Amygdala (tissue), 56 donors: ENCODE measurements around the gene DGAT2L6.
A peak's percentile ranks its signal among the peaks of the same experiment; 100 is the strongest.

Source experiments
- DNase-seq, 56 donors: peaks; one replicate each; lab custom pipeline; 2025; lab: John Stamatoyannopoulos, UW

DGAT2L6 gene

GRCh38 chrX:70176938-70177533, at the start of gene DGAT2L6:
Gene DGAT2L6, plus strand, starts transcription at chrX:70177483. Its CDS starts 100 bp downstream, at chrX:70177583.
- DNase-seq = no peak

- no peak for DNase-seq
These were observed 49.2 kb upstream of the DGAT2L6 start for GRCh38 chrX:70128071-70128470.

GRCh38 chrX:70129816-70130215, 47.5 kb upstream of the DGAT2L6 start:
- no peak for DNase-seq

GRCh38 chrX:70132224-70132623, 45.1 kb upstream of the DGAT2L6 start:
- no peak for DNase-seq

- no peak for DNase-seq
These were observed 44.4 kb upstream of the DGAT2L6 start for GRCh38 chrX:70132877-70133302.

GRCh38 chrX:70133303-70134115, 43.8 kb upstream of the DGAT2L6 start, which contains the start of gene IGBP1:
Gene IGBP1, plus strand, starts transcription at chrX:70133447. Its CDS starts 501 bp downstream, at chrX:70133948.
- peak; percentile 10 to 90 (median 62) for DNase-seq

- DNase-seq = no peak
These were observed 43.2 kb upstream of the DGAT2L6 start for GRCh38 chrX:70134116-70134477.

GRCh38 chrX:70138622-70139021, 38.7 kb upstream of the DGAT2L6 start:
- DNase-seq = no peak

GRCh38 chrX:70139736-70140135, 37.5 kb upstream of the DGAT2L6 start:
- DNase-seq = peak in 2 of 56 donors; percentile 1

GRCh38 chrX:70141373-70141772, 35.9 kb upstream of the DGAT2L6 start:
- DNase-seq = no peak

GRCh38 chrX:70166601-70167590, 10.4 kb upstream of the DGAT2L6 start:
- peak in 6 of 56 donors; percentile 0 to 23 (median 4) for DNase-seq

- peak in 11 of 56 donors; percentile 0 to 49 (median 13) for DNase-seq
These were observed 8.8 kb upstream of the DGAT2L6 start for GRCh38 chrX:70168238-70169188.

GRCh38 chrX:70169281-70169680, 8.0 kb upstream of the DGAT2L6 start:
- DNase-seq = no peak

- no peak for DNase-seq
These were observed 5.7 kb upstream of the DGAT2L6 start for GRCh38 chrX:70171624-70172023.

GRCh38 chrX:70172221-70172620, 5.1 kb upstream of the DGAT2L6 start:
- DNase-seq = no peak

- no peak for DNase-seq
These were observed 4.3 kb upstream of the DGAT2L6 start for GRCh38 chrX:70172964-70173363.

- DNase-seq = no peak
These were observed 2.5 kb upstream of the DGAT2L6 start for GRCh38 chrX:70174754-70175153.

- DNase-seq = no peak
These were observed 1.9 kb upstream of the DGAT2L6 start for GRCh38 chrX:70175338-70175737.

GRCh38 chrX:70183091-70183490, 5.8 kb downstream of the DGAT2L6 start:
- DNase-seq = no peak

- DNase-seq = no peak
These were observed 12.9 kb downstream of the DGAT2L6 start for GRCh38 chrX:70190225-70190624.
